Glomerular visceral epithelial cell (primary cell): ENCODE results near the gene MMP14.
"Not testable (repeated sequence)": the region's sequence is repeated elsewhere in the genome, so short reads cannot be mapped to it uniquely, and the experiment has no call there.

Experiments used
- DNase-seq: peaks from one replicate; pipeline ENCODE4 v3.0.0-alpha.2; 2016; ENCODE audit errors: extremely low spot score

The MMP14 gene

DNA sequence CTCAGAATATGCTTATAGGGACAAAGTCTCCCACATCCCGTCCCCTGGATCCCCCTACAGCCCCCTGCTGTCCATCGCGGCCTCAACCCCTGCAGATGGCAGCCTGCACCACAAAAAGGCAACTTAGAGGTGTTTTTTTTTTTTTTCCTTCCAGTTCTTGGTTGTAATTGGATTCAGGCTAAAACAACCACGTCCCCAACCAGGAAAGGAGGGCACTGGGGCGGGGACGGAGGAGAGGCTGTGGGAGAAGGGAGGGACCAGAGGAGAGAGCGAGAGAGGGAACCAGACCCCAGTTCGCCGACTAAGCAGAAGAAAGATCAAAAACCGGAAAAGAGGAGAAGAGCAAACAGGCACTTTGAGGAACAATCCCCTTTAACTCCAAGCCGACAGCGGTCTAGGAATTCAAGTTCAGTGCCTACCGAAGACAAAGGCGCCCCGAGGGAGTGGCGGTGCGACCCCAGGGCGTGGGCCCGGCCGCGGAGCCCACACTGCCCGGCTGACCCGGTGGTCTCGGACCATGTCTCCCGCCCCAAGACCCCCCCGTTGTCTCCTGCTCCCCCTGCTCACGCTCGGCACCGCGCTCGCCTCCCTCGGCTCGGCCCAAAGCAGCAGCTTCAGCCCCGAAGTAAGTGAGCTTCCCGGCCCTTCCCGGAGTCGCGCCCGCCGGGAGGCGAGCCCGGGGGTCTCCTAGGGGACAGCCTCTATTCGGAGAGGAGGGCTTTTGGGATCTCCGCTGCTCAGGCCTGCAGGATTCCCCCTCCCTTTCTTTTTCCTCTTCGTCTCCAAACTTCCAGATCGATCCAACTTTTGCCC is at the start of gene MMP14:
MMP14 (plus strand) TSS at position 285 of the 813 bp plus-strand sequence; CDS start at position 518, 233 bp downstream.
- peak; percentile 89 for DNase-seq

DNA sequence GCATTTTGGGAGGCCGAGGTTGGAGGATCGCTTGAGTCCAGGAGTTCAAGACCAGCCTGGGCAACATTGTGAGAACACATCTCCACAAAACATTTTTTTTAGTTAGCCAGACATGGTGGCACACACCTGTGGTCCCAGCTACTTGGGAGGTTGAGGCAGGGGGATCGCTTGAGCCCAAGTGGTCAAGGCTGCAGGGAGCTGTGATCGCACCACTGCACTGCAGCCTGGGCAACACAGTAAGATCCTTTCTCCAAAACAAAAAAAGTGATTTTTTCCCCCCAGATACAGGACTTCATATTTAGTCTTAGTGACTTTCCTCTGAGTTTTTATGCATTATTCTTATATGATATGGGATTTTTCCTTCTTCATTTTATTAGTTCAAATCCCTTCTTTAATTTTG is 49.7 kb upstream of the MMP14 start:
- DNase-seq: no peak

DNA sequence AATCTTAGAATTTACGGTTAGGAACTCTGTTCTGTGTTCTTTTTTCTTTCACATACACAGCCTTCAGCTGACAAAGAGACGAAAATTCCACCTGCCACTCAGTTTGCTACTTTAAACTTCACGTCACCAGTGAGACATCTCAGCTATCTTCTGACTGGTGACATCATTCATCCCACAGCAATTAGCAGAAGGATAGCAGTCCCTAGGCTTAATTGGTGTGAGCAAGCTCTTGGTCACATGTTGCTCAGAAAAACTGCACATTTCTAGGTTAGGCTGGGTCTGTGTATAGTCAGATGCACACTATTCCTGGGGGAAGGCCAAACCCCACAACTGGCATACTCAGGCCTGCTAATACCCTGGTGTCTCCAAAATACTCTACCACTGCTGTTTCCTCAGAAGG is 45.1 kb upstream of the MMP14 start:
- peak; percentile 78 for DNase-seq

DNA sequence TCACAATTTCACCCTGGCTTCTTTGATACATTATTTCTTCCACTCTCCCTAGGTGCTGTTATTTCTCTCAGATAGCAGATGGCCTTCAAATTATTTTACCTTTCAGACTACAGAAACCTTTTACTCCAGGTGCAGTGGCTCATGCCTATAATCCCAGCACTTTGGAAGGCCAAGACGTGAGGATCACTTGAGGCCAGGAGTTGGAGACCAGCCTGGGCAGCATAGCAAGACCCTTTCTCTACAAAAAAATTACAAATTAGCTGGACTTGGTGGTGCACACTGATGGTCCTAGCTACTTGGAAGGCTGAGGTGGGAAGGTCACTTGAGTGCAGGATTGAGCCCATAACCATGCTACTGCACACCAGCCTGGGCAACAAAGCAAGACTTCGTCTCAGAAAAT is 44.2 kb upstream of the MMP14 start:
- no peak for DNase-seq

DNA sequence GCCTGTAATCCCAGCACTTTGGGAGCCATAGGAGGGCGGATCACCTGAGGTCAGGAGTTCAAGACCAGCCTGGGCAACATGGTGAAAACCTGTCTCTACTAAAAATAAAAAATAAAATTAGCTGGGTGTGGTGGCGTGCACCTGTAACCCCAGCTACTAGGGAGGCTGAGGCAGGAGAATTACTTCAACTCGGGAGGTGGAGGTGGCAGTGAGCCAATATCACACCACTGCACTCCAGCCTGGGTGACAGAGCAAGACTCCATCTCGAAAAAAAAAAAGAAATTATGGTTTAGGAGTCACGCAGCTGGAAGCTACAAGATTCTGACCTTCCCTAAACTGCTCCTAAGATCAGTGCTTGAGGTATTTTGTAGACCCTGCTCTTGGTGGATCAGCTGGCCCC is 42.8 kb upstream of the MMP14 start:
- peak; percentile 40 for DNase-seq

DNA sequence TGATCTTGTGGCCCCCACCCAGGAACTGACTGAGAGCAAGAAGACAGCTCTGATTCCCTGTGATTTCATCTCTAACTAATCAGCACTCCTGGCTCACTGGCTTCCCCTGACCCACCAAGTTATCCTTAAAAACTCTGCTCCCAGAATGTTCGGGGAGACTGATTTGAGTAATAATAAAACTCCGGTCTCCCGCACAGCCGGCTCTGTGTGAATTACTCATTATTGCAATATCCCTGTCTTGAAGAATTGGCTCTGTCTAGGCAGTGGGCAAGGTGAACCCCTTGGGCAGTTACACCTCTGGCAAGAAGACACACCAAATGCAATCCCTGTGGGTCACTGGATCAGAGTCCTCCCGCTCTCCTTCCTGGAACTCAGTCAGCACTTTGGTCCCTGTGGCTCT is 42.4 kb upstream of the MMP14 start:
- peak; percentile 80 for DNase-seq

DNA sequence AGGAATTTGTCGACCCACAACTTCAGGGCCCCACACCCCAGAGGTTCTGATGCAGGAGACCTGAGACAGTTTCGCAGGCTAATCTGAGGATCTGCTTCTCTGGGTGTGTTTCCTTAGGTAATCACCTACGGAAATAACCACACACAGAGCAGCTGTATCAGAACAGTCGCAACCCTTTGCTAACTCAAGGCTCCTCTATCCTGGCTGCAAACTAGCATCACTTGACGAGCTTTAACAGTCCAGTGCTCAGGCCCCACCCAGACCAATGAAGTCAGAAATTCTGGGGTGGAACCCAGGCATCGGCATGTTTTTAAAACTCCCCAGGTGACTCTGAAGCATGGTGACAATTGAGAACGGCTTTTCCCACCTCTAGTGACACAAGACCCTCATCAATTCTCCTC is 41.8 kb upstream of the MMP14 start:
- peak; percentile 59 for DNase-seq

DNA sequence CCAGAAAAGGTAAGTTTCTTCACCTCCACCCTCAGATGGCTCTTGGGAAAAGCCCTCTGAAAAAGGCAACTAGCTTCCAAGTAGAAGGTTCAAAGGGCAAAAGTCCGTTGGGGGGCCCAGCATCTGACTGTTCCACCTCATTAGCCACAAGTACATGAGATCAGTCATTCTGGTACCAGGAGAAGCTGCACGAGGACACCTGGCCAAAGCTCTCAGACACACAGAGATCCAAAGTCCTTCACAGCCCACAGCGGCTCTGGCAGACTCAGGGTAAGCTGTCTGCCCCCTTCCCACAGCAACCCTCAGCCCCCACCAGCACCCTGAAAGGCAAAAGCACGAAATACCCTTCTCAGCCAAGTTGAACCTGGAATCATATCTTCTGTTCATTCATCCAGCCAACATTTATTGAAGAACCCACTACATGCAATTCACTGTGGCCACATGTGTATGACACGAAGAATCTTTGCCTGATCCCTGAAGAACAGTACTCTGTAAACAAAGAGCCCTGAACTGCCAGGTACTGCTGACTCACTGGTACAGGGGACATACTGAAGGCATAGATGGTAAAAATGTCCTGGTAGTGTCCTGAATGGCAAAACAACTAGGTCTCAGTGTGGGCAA is 40.2 kb upstream of the MMP14 start:
- DNase-seq: peak; percentile 26

DNA sequence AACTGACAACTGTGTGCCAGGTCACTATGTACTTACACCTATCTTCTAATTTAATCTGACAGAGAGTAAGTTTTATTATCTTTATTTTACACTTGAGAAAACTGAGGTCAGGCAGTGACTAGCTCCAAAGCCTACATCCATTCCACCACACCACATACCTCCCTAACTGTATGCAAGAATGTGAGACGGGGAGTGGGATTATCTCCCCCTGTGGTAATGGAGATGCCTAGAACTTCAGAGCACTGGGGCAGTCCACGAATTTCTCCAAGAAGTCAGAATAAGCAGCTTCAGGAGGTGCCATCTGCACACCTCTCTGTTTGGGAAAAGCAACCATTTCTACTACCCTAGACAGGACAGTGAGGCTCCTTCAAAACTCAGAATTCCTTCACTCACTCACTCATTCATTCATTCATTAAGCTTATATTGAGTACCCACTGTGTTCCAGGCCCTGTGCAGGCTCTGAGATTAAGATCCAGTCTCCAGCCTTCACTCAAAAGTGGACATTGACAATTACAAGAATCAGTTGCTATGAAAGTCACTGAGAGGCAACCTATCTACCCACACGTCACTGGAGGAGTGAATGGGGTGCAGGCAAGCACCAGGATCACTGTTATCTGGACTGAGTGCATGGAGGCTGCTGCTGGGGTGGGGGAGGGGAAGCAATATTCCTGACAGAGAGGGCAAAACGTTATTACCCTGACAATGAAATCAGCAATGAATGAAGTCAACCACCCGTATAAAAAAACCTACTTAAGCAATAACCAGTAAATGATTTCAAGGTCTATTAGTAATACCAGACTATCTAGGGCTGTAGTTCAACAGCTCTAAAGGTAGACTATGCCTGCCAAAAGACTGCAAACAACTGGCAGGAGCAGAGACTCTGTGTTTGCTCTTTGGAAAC is 39.1 kb upstream of the MMP14 start:
- peak; percentile 63 for DNase-seq

DNA sequence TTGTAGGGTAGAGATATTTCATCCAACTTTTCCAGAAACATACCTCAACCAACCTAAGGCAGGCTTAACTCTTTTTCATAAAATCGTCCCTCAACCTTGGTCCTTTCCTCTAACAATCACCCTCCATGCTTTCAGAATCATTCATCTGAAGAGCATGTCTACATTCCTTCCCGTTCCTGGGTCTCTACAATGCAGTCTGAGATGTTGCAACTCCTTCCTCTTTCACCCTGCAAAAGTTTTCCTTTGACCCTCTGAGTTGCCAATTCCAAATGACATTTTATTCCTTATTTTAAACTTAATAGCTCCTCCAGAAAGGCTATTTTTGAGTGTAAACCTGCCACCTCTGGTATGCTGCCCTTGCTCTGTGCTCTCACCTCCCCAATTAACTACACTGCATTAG is 37.9 kb upstream of the MMP14 start:
- no peak for DNase-seq

DNA sequence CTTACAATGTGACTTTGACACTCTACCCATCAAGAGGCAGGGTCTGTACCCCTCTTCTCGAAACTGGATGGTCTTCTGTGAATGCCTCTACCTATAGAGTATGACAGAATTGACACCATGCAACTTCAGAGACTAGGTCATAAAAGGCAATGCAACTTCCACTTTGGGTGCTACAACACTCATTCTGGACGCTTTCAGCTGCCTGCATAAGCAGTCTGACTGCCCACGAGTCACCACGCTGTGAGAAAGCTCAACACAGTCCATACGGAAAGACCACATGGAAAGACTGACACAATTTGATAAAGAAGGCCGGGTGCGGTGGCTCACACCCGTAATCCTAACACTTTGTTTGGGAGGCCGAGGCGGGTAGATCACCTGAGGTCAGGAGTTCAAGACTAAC is 36.0 kb upstream of the MMP14 start:
- no peak for DNase-seq

DNA sequence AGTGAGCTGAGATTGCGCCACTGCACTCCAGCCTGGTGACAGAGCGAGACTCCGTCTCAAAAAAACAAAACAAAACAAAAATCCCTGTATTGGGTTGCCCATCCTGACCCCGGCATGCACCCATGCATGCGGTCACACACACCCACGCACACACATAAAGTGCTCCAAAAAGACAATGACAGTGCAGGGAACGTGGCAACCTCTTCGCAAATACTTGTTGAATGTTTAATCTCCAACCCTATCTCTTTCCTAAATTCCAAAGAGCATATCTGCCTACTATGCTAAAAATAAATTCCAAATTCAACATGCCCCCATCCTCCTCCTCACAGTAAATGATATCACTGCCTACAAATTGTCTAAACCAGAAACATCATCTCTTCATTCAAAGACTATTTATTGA is 34.7 kb upstream of the MMP14 start:
- no peak for DNase-seq

DNA sequence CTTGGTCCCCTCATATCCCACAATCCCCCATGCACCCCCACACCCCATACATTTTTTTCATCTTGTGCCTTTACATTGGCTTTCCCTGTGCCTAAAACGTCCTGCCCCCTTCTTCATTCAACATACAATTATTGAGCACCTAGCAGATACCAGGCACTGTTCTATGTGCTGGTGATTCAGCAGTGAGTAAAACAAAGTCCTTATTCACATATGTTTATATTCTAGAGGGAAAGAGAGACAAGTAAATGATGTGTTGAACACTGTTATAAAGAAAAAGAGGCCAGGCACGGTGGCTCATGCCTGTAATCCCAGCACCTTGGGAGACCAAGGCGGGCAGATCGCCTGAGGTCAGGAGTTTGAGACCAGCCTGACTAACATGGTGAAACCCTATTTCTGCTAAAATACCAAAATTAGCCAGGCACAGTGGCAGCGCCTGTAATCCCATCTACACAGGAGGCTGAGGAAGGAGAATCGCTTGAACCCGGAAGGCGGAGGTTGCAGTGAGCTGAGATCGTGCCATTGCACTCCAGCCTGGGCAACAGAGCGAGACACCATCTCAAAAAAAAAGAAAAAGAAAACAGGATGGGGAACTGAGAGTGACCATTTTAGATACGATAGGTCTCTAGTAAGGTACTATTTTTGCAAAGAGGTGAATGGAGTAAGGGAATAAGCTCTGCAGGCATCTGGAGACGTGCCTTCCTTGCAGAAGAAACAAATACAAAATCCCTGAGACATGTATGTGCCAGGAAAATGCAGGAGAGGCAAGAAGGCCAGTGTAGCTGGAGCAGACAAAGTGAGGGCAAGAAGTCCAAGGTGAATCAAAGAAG is 33.3 kb upstream of the MMP14 start:
- no peak for DNase-seq

DNA sequence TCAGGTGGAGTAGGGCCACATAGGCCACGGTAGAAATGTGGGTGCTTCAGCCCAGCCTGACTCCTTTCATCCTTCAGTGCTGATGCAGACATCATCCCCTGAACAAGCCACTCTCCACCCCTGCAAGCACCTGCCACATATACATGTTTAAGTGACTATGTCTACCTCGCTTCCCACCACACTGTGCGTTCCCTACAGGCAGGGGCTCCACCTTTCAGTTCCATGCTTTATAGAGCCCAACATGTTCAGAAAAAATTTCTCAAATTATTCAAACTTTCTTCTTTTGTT is 32.8 kb upstream of the MMP14 start:
- no peak for DNase-seq

DNA sequence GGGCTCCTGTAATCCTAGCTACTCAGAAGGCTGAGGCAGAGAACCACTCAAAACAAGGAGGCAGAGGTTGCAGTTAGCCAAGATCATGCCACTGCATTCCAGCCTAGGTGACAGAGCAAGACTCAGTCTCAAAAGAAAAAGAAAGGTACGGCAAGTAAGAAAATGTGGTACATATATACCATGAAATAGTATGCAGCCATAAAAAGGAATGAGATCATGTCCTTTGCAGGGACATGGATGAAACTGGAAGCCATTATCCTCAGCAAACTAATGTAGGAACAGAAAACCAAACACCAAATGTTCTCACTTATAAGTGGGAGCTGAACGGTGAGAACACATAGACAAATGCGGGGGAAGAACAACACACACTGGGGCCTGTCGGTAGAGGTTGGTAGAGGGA is 31.1 kb upstream of the MMP14 start:
- not testable (repeated sequence) for DNase-seq

DNA sequence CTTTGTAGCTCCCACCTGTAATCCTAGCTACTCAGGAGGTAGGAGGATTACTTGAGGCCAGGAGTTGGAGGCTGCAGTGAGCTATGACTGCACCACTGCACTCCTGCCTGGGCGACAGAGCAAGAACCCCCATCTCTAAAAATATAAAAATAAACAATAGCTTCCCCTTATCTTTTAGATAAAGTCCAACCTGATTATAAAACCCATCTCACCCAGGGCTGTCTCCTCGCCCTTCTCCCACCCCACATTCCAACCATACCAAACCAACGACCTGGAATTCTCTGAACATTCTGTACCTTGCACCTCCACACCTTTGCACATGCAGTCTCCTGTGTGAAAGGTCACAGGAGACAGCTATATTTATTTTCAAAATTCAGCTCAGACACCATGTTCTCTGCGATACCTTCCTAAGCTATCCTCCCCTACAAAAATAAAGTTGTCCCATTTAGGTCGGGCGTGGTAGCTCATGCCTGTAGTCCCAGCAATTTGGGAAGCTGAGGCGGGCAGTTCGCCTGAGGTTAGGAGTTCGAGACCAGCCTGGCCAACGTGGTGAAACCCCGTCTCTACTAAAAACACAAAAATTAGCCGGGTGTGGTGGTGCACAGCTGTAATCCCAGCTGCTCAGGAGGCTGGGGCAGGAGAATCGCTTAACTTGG is 28.8 kb upstream of the MMP14 start:
- DNase-seq: no peak

DNA sequence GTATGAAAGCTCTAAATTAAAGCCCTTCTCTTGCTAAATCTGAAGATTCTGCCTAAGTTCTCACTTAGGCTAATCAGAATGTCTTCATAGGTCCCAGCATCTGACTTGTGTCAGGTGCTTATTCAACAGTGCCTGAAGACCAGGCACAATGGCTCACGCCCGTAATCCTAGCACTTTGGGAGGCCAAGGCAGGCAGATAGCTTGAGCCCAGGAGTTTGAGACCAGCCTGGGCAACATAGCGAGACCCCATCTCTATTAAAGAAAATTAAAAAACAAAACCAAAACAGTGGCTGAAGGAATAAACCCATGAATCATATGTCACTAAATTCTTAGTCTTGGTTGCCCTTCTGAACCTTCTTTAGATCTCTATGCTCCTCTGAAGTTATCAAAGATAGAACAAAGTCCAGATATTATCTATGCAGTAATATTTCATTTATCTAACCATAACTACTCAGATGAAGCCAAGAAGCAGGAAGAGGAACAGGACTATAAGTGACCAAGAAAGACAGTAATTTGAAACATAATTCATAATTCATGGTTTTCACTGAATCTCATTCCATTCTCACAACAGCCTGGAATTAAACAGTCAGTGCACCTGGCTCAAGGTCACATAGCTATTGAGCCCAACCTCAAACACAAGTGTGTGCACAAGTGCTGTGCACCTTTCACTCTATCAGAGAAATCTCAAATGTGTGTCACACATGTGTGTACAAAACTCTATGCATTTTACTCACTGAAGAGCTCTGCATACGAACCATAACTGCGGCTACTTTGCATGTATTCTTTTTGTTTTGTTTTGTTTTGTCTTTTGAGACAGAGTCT is 27.8 kb upstream of the MMP14 start:
- no peak for DNase-seq

DNA sequence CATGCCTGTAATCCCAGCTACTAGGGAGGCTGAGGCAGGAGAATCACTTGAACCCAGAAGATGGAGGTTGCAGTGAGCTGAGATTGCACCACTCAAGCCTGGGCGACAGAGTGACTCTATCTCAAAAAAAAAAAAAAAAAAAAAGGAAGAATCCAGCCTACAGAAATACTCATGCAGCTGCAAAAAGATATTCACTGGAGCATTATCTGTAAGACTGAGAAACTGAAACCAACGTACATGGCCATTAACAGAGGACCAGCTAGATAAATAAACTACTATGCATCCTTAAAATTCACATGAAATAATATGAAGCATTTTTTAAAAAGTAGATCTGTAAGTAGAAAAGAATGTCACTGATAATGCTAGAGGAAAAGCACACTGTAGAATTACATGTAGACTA is 24.7 kb upstream of the MMP14 start:
- no peak for DNase-seq

DNA sequence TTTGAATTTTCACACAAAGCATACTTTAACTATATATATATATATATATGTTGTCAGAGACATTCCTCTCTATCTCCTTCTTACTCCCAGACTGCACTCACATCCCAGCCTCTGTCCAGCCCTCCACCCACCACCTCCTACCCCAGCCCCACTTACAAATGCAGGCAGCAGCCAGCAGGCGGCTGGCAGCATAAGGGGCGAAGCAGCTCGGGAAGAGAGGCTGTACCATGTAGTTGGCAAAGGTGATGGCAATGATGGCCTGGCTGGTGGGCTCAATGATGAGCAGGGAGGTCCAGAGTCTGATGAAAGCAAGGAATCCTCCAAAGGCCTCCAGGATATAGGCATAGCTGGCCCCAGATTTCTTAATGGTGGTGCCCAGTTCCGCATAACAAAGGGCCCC is 23.6 kb upstream of the MMP14 start:
- no peak for DNase-seq

DNA sequence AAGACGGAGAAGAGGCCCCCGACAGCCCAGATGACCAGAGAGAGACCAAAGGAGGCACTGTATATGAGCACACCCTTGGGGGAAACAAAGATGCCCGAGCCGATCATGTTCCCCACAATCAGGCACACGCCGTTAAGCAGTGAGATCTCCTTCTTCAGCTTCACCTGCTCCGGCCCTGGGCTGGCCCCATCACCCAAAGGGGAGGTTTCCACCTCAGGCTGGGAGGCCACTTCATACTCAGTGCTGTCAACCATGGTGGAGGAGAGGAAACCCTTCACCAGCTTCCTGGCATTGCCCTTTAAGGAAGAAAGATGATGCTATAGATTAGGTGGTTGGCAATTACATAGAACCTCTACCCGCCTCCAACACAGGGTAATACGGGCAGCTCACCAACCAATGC is 23.2 kb upstream of the MMP14 start:
- no peak for DNase-seq
